GM08714 (cell line): ENCODE measurements around the gene MAP3K19.
"Not testable (repeated sequence)": the region's sequence is repeated elsewhere in the genome, so short reads cannot be mapped to it uniquely, and the experiment has no call there.

Source experiments
- H3K4me3 ChIP-seq: fragments of 200-500 bp; sonication (Bioruptor generic); 2 replicates; pipeline ENCODE4 v1.5.1; 2014; ENCODE audit warnings: mild to moderate bottlenecking, low read length, inconsistent platforms
- ZNF274 ChIP-seq: IDR thresholded peaks from 2 replicates; pipeline ENCODE4 v1.6.1; 2012; ENCODE audit warnings: mild to moderate bottlenecking, low read depth, low read length

Gene MAP3K19

GRCh38 chr2:135047300-135047699 is at the start of gene MAP3K19:
TSS of gene MAP3K19 (minus strand) at chr2:135047447. CDS start at chr2:135024647, 22,800 bp downstream.
- no peak for TF ChIP-seq ZNF274
- H3K4me3 ChIP-seq, result no peak within 1 kb of the TSS

GRCh38 chr2:135096665-135097446 is 49.6 kb upstream of the MAP3K19 start:
- no peak overlapping the region for H3K4me3 ChIP-seq
- no peak for TF ChIP-seq ZNF274

DNA sequence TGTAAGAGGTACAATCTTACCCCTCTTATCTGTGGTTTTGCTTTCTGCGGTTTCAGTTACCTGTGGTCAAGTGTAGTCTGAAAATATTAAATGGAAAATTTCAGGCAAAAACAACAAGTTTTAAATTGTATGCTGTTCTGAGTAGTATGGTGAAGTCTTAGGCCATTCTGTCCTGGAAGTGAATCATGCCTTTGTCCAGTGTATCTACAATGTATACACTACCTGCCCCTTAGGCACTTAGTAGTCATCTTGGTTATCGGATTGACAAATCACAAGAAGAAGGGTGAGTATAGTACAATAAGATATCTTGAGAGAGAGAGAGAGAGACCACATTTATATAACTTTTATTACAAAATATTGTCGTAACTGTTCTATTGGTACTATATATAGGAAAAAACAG is 48.3 kb upstream of the MAP3K19 start:
- no peak overlapping the region for H3K4me3 ChIP-seq
- TF ChIP-seq ZNF274, result no peak

DNA sequence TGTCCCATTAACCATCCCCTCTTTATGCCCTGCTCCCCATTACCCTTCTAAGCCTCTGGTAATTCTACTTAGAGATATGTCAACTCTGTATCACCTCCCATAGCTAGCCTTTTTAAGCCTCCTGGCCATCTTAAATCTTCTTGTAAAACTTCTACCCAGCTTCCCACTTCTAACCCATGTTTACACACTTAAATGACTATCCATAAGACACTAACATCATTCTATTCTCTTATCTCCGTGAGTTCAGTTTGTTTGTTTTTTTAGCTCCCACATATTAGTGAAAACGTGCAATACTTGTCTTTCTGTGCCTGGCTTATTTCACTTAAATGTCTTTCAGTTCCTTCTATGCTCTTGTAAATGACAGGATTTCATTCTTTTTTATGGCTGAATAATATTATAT is 47.3 kb upstream of the MAP3K19 start:
- no peak for TF ChIP-seq ZNF274
- no peak overlapping the region for H3K4me3 ChIP-seq

GRCh38 chr2:135093670-135094330 is 46.6 kb upstream of the MAP3K19 start:
- no peak for TF ChIP-seq ZNF274
- H3K4me3 ChIP-seq, result no peak overlapping the region

- TF ChIP-seq ZNF274, result no peak
- H3K4me3 ChIP-seq, result no peak overlapping the region
Measured at GRCh38 chr2:135093193-135093592, 45.9 kb upstream of the MAP3K19 start.

- TF ChIP-seq ZNF274, result no peak
- H3K4me3 ChIP-seq, result no peak overlapping the region
Measured at GRCh38 chr2:135091681-135092080, 44.4 kb upstream of the MAP3K19 start.

DNA sequence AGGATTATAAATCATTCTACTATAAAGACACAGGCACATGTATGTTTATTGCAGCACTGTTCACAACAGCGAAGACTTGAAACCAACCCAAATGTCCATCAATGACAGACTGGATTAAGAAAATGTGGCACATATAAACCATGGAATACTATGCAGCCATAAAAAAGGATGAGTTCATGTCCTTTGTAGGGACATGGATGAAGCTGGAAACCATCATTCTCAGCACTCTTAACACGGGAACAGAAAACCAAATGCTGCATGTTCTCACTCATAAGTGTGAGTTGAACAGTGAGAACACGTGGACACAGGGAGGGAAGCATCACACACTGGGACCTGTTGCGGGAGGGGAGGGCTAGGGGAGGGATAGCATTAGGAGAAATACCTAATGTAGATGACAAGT is 42.4 kb upstream of the MAP3K19 start:
- H3K4me3 ChIP-seq, result not testable (repeated sequence)

DNA sequence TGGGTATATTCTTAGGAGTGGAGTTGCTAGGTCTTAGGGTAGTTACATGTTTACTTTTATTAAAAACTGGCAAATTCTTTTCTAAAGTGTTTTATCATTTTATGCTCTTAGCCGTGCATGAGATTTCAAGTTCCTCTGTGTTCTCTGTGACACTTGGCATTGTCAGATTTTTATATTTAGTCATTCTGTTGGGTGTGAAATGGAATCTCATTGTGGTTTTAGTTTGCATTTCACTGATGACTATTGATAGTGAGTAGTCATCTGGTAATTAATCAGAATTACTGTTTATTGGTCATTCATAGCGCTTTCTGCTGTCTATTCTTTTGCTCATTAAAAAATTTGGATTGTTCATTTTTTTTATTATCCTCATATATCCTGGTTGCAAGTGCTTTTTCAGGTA is 39.0 kb upstream of the MAP3K19 start:
- TF ChIP-seq ZNF274, result no peak
- no peak overlapping the region for H3K4me3 ChIP-seq

GRCh38 chr2:135078417-135078816 is 31.2 kb upstream of the MAP3K19 start:
- H3K4me3 ChIP-seq, result no peak overlapping the region
- TF ChIP-seq ZNF274, result no peak

DNA sequence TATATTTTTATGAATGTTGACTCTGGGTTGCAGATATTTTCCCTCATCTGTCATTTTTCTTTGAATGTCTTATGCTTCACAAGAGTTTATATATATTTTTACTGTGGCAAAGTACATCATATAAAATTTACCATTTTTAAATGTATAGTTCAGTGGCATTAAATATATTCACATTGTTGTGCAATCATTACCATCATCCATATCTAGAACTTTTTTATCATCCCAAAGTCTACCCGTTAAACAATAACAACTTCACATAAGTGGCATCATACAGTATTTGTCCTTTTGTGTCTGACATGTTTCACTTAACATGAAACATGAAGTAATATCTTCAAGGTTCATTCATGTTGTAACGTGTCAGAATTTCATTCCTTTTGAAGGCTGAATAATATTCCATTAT is 29.3 kb upstream of the MAP3K19 start:
- TF ChIP-seq ZNF274, result no peak
- H3K4me3 ChIP-seq, result no peak overlapping the region

DNA sequence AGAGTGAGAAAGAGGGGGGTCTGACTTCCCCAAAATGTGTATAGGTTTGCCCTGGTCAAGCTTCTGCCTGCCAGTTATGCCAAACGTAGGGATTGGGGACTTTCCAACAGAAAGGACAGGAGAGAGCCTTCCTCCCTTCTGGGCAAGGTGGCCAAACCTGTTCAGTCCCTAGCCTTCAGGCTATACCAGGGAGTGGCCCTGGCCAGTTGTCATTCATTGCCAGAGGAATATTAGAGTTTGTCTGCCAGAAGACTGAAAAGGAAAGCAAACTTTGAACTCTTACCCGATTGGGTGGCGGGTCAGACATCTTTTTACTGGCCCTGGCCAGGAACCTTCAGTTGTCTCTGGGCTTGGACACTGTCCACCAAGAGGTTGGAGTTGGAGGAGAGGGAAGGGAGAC is 27.0 kb upstream of the MAP3K19 start:
- no peak for TF ChIP-seq ZNF274
- H3K4me3 ChIP-seq, result no peak overlapping the region

DNA sequence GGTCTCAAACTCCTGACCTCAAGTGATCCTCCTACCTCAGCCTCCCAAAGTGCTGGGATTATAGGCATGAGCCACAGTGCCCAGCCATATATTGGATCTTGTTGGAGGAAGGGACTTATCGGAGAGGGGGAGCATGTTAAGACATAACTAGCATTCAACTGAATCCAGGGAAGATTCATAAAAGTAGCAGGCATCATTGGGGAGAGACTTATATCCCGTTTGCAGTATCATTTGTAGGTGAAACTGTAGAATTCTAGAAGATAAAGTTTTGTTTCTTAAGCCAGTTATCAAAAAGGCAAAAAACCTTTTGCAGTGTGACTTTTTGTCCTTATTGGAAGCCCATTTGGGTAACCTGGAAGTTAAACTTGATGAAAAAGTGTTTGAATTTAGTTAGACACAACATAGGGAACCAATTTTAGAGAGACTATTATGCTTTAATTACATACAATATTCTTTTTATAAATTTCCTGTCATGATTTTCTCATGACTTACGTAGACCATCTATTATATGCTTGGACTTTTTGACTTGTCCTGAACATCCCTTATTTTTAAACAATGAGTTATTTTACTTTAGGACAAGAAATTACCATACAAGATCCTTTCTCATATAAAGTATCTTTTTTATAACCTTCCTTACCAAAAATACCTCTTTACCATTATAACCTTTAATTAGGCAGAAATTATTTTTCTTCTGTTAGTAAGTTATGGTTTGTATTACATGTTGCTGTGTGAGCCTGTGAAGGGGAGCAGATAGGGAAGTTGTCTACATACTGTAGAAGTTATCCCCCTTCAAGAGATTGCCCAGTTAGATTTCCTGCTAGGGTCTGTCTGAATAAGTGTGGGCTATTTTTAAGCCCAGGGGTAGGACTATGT is 25.1 kb upstream of the MAP3K19 start:
- H3K4me3 ChIP-seq, result no peak overlapping the region
- TF ChIP-seq ZNF274, result no peak

DNA sequence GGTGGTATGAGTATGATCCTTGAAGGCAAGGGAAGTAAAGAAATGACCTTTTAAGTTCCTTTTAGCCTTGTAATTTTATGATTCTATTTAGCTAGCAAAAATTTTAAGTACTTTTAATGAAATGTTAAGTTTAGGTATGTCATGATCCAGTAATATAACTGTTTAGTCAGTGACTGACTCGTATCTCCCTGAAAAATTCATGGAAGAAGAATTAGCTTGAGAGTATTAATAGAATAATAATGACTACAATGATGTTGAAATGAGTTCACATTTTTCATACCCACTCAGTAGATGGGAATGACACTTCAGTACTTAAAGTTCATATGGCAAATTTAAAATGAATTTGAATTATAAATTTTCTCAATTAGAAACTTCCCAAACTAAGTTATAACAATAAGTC is 19.5 kb upstream of the MAP3K19 start:
- TF ChIP-seq ZNF274, result no peak
- H3K4me3 ChIP-seq, result no peak overlapping the region

DNA sequence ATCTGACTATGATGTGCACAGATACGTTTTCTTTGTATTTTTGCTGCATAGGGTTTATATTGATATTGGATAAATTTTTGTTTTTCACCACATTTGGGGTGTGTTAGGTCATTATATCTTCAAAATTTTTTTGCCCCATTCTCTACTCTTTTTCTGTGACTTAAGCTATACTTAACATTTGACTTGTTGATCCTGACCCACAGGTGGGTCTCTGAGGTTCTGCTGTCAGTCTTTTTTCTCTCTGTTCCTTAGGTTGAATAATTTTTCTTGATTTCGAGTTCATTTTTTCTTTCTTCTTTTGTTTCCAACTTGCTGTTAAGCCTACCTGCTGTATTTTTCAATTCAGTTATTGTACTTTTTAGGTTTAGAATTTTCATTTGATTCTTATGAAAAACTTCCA is 16.9 kb upstream of the MAP3K19 start:
- TF ChIP-seq ZNF274, result no peak
- H3K4me3 ChIP-seq, result no peak overlapping the region

DNA sequence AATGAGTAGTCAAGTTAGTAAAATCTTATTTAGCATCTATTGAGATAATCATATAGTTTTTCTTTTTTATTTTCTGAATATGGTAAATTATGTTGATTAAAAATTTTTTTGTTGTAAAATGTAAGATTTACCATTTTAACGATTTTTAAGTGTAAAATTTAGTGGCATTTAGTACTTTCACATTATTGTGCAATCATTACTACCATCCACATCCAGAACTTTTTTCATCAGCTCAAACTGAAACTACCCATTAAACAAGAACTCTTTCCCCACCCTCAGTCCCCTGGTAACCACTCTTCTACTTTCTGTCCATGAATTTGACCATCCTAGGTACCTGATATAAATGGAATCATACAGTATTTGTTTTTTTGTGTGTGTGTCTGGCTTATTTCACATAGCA is 16.0 kb upstream of the MAP3K19 start:
- no peak for TF ChIP-seq ZNF274
- no peak overlapping the region for H3K4me3 ChIP-seq
